Endodermal cell (in vitro differentiated cells): ENCODE measurements around the gene PTGDR2. TPM values are rescaled to one million over a fixed set of nuclear protein-coding genes. Genes with fewer than 3 reads are reported as not detected.

ENCODE experiments used
- DNase-seq: peaks from one replicate; pipeline ENCODE4 v3.0.0-alpha.2; 2017
- H3K27ac ChIP-seq: 2 replicates; pipeline ENCODE4 v1.5.1; 2013; ENCODE audit warnings: mild to moderate bottlenecking, low read depth, low read length, moderate library complexity
- H3K27me3 ChIP-seq: 2 replicates; pipeline ENCODE4 v1.6.1; 2013; ENCODE audit warnings: mild to moderate bottlenecking, low read length, moderate library complexity; ENCODE audit not compliant: insufficient read depth, control insufficient read depth, poor library complexity, severe bottlenecking
- H3K36me3 ChIP-seq: 2 replicates; pipeline ENCODE4 v1.7.0; 2013; ENCODE audit warnings: mild to moderate bottlenecking, low read length, moderate library complexity; ENCODE audit not compliant: control insufficient read depth, insufficient read depth
- H3K4me1 ChIP-seq: one replicate; pipeline ENCODE4 v1.7.0; 2013; ENCODE audit warnings: low read length; ENCODE audit not compliant: control insufficient read depth, insufficient read depth
- H3K4me3 ChIP-seq: 2 replicates; pipeline ENCODE4 v1.5.1; 2013; ENCODE audit warnings: mild to moderate bottlenecking, low read length, moderate library complexity
- H3K9ac ChIP-seq: 2 replicates; pipeline ENCODE4 v1.6.1; 2013; ENCODE audit warnings: mild to moderate bottlenecking, low read length, moderate library complexity; ENCODE audit not compliant: poor library complexity, severe bottlenecking; ENCODE audit errors: extremely low read depth
- H3K9me3 ChIP-seq: 2 replicates; pipeline ENCODE4 v1.6.1; 2013; ENCODE audit warnings: mild to moderate bottlenecking, low read length, moderate library complexity; ENCODE audit not compliant: control insufficient read depth
- H3K27ac Mint-ChIP-seq: 2 replicates; pipeline ENCODE4 v1.8.0; 2020; ENCODE audit warnings: mixed read lengths
- H3K27me3 Mint-ChIP-seq: 2 replicates; pipeline ENCODE4 v1.8.0; 2021; ENCODE audit warnings: mild to moderate bottlenecking, mixed read lengths; ENCODE audit not compliant: insufficient read depth
- H3K36me3 Mint-ChIP-seq: 2 replicates; pipeline ENCODE4 v1.8.0; 2020; ENCODE audit warnings: low read depth, mixed read lengths
- H3K4me1 Mint-ChIP-seq: 2 replicates; pipeline ENCODE4 v1.8.0; 2020; ENCODE audit warnings: mixed read lengths
- H3K4me3 Mint-ChIP-seq: 2 replicates; pipeline ENCODE4 v1.8.0; 2020; ENCODE audit warnings: mild to moderate bottlenecking, moderate library complexity, mixed read lengths
- H3K9me3 Mint-ChIP-seq: 2 replicates; pipeline ENCODE4 v1.8.0; 2020; ENCODE audit warnings: mild to moderate bottlenecking, mixed read lengths
- CTCF ChIP-seq: fragments of 200-600 bp; sonication (generic); conservative IDR thresholded peaks from 2 replicates; pipeline ENCODE4 v1.5.0; 2021; ENCODE audit warnings: antibody characterized with exemption, mild to moderate bottlenecking
- WGBS, 2 experiments: methylation state at CpG; one replicate each; pipeline versions ENCODE4 v1.1.5 to v1.1.7; 2013; ENCODE audit warnings: missing lambda C conversion rate in 2 of 2, mixed read lengths in 1 of 2; ENCODE audit not compliant: insufficient coverage in 1 of 2, insufficient read length in 1 of 2; 5-methylcytosine and 5-hydroxymethylcytosine counted together
- total RNA-seq, 2 donors: library from RNA; stranded (reverse); fragmentation: NEBNext Ultra II Directional in 1 of 2; extraction: Animal tissue kit (Norgen Biotek cat#: 25700) in 1 of 2; gene quantifications; 2 replicates in 1 of 2; 3 replicates in 1 of 2; pipeline ENCODE4 v1.2.1, GENCODE V29; 2021

PTGDR2 gene
- total RNA-seq, 2 donors from 2014 or later = 0.15 TPM; not detected in 1

- Histone ChIP-seq H3K9ac (no peak overlapping the region), H3K27me3 (no peaks in the 10 kb centered on the region), H3K4me1 (peaks cover 10% of the 10 kb centered on the region), H3K4me3 (no peak overlapping the region), H3K36me3 (peaks cover 5% of the 10 kb centered on the region), H3K27ac (no peak overlapping the region), H3K9me3 (no peaks in the 10 kb centered on the region)
- H3K36me3 Mint-ChIP-seq = peaks cover 29% of the 10 kb centered on the region
- H3K27ac Mint-ChIP-seq = no peak overlapping the region
- 82 to 100% methylated on average over 5 to 13 of the region's 13 CpGs for WGBS, 2 experiments
- H3K4me3 Mint-ChIP-seq = no peak overlapping the region
- TF ChIP-seq CTCF = no peak
- no peak for DNase-seq
- H3K9me3 Mint-ChIP-seq = no peaks in the 10 kb centered on the region
- H3K4me1 Mint-ChIP-seq = peaks cover 32% of the 10 kb centered on the region
- H3K27me3 Mint-ChIP-seq = peaks cover 4% of the 10 kb centered on the region
These were observed 8.5 kb downstream of the PTGDR2 start for GRCh38 chr11:60847281-60847680.

- DNase-seq = no peak
- no peaks in the 10 kb centered on the region for H3K27me3 Mint-ChIP-seq
- Histone ChIP-seq H3K36me3 (no peaks in the 10 kb centered on the region), H3K27ac (no peak overlapping the region), H3K4me3 (no peak overlapping the region), H3K4me1 (peaks cover 10% of the 10 kb centered on the region), H3K9me3 (no peaks in the 10 kb centered on the region), H3K9ac (no peak overlapping the region), H3K27me3 (no peaks in the 10 kb centered on the region)
- peaks cover 14% of the 10 kb centered on the region for H3K36me3 Mint-ChIP-seq
- no peak overlapping the region for H3K4me3 Mint-ChIP-seq
- H3K9me3 Mint-ChIP-seq = no peaks in the 10 kb centered on the region
- H3K27ac Mint-ChIP-seq = no peak overlapping the region
- H3K4me1 Mint-ChIP-seq = peaks cover 34% of the 10 kb centered on the region
- WGBS, 2 experiments = 93 to 99% methylated on average over 7 to 8 of the region's 8 CpGs
- TF ChIP-seq CTCF = no peak
These were observed 10.4 kb downstream of the PTGDR2 start for GRCh38 chr11:60845338-60845737.

- Histone ChIP-seq H3K4me1 (peaks cover 10% of the 10 kb centered on the region), H3K36me3 (no peaks in the 10 kb centered on the region), H3K9ac (no peak overlapping the region), H3K27ac (no peak overlapping the region), H3K27me3 (no peaks in the 10 kb centered on the region), H3K9me3 (no peaks in the 10 kb centered on the region), H3K4me3 (peak overlapping the region; percentile 94)
- Mint-ChIP-seq H3K4me3 (no peak overlapping the region), H3K9me3 (no peaks in the 10 kb centered on the region), H3K27me3 (no peaks in the 10 kb centered on the region), H3K36me3 (peaks cover 12% of the 10 kb centered on the region), H3K4me1 (peaks cover 34% of the 10 kb centered on the region), H3K27ac (no peak overlapping the region)
- no peak for DNase-seq
- no peak for TF ChIP-seq CTCF
- 73 to 81% methylated on average over 4 of the region's 4 CpGs for WGBS, 2 experiments
These were observed 10.9 kb downstream of the PTGDR2 start for GRCh38 chr11:60844870-60845221.
